H9 (cell line): Measurements from ENCODE around the gene MYO10. TPM values are rescaled to one million over a fixed set of nuclear protein-coding genes. Genes with fewer than 3 reads are reported as not detected.

Experiments
- DNase-seq: peaks from one replicate; pipeline ENCODE4 v3.0.0-alpha.2; 2017
- H2AFZ ChIP-seq: one replicate; pipeline ENCODE4 v1.6.1; 2013; ENCODE audit warnings: mild to moderate bottlenecking, low read length, control low read depth, moderate library complexity
- H2AK5ac ChIP-seq: 2 replicates; pipeline ENCODE4 v1.6.1; 2013; ENCODE audit warnings: low read length, control low read depth, mixed read lengths; ENCODE audit not compliant: insufficient read length
- H2BK120ac ChIP-seq: one replicate; pipeline ENCODE4 v1.6.1; 2013; ENCODE audit warnings: low read depth, mild to moderate bottlenecking, low read length, control low read depth, inconsistent platforms; ENCODE audit not compliant: poor library complexity, severe bottlenecking
- H2BK12ac ChIP-seq: 2 replicates; pipeline ENCODE4 v1.6.1; 2013; ENCODE audit warnings: low read length, control low read depth, mixed read lengths, low read depth; ENCODE audit not compliant: insufficient read length
- H2BK15ac ChIP-seq: 2 replicates; pipeline ENCODE4 v1.6.1; 2013; ENCODE audit warnings: low read depth, low read length, control low read depth
- H2BK20ac ChIP-seq: one replicate; pipeline ENCODE4 v1.6.1; 2013; ENCODE audit warnings: low read depth, mild to moderate bottlenecking, low read length, control low read depth, inconsistent platforms; ENCODE audit not compliant: poor library complexity, severe bottlenecking
- H2BK5ac ChIP-seq: 2 replicates; pipeline ENCODE4 v1.6.1; 2013; ENCODE audit warnings: low read length, control low read depth, mixed read lengths; ENCODE audit not compliant: insufficient read length
- H3K14ac ChIP-seq: 2 replicates; pipeline ENCODE4 v1.6.1; 2013; ENCODE audit warnings: low read length, control low read depth; ENCODE audit not compliant: insufficient read depth
- H3K18ac ChIP-seq: 2 replicates; pipeline ENCODE4 v1.6.1; 2013; ENCODE audit warnings: low read depth, mild to moderate bottlenecking, mixed read lengths, low read length, control low read depth; ENCODE audit not compliant: insufficient read length
- H3K23ac ChIP-seq: 2 replicates; pipeline ENCODE4 v1.6.1; 2013; ENCODE audit warnings: low read length, control low read depth, mixed read lengths, low read depth; ENCODE audit not compliant: insufficient read length
- H3K23me2 ChIP-seq: 2 replicates; pipeline ENCODE4 v1.6.1; 2013; ENCODE audit warnings: low read depth, mild to moderate bottlenecking, mixed read lengths, low read length, control low read depth; ENCODE audit not compliant: insufficient read length, poor library complexity, severe bottlenecking
- H3K27ac ChIP-seq: 2 replicates; pipeline ENCODE4 v1.5.1; 2013; ENCODE audit warnings: low read length, control low read depth, mixed read lengths, low read depth; ENCODE audit not compliant: insufficient read length
- H3K27me3 ChIP-seq: 2 replicates; pipeline ENCODE4 v1.6.1; 2013; ENCODE audit warnings: low read length, control low read depth, inconsistent platforms; ENCODE audit not compliant: insufficient read depth
- H3K4ac ChIP-seq: 2 replicates; pipeline ENCODE4 v1.6.1; 2013; ENCODE audit warnings: low read depth, mild to moderate bottlenecking, control low read depth, inconsistent platforms, low read length, moderate library complexity
- H3K4me1 ChIP-seq: 2 replicates; pipeline ENCODE4 v1.6.1; 2013; ENCODE audit warnings: low read length, control low read depth, inconsistent platforms; ENCODE audit not compliant: insufficient read depth
- H3K4me2 ChIP-seq: 2 replicates; pipeline ENCODE4 v1.6.1; 2013; ENCODE audit warnings: low read length, control low read depth, mixed read lengths; ENCODE audit not compliant: insufficient read length, insufficient read depth
- H3K56ac ChIP-seq: 2 replicates; pipeline ENCODE4 v1.6.1; 2013; ENCODE audit warnings: low read depth, mild to moderate bottlenecking, mixed read lengths, low read length, control low read depth; ENCODE audit not compliant: insufficient read length
- H3K79me1 ChIP-seq: 2 replicates; pipeline ENCODE4 v1.6.1; 2013; ENCODE audit warnings: low read depth, mild to moderate bottlenecking, moderate library complexity, low read length, control low read depth, inconsistent platforms; ENCODE audit not compliant: insufficient read depth, poor library complexity, severe bottlenecking
- H3K79me2 ChIP-seq: 2 replicates; pipeline ENCODE4 v1.6.1; 2013; ENCODE audit warnings: low read length, control low read depth, inconsistent platforms; ENCODE audit not compliant: insufficient read depth
- H3K9ac ChIP-seq: 2 replicates; pipeline ENCODE4 v1.6.1; 2013; ENCODE audit warnings: low read length, control low read depth, mixed read lengths; ENCODE audit not compliant: insufficient read length; ENCODE audit errors: extremely low read depth
- H3K9me3 ChIP-seq: one replicate; pipeline ENCODE4 v1.6.1; 2013; ENCODE audit warnings: low read depth, low read length, inconsistent platforms; ENCODE audit not compliant: control insufficient read depth
- H3T11ph ChIP-seq: one replicate; pipeline ENCODE4 v1.6.1; 2013; ENCODE audit warnings: mild to moderate bottlenecking, low read length, control low read depth, inconsistent platforms
- H4K20me1 ChIP-seq: one replicate; pipeline ENCODE4 v1.6.1; 2013; ENCODE audit not compliant: control insufficient read depth, insufficient read length, insufficient read depth
- H4K5ac ChIP-seq: 2 replicates; pipeline ENCODE4 v1.6.1; 2013; ENCODE audit warnings: low read depth, mild to moderate bottlenecking, mixed read lengths, low read length, control low read depth; ENCODE audit not compliant: insufficient read length
- H4K8ac ChIP-seq: replicated peaks from 2 replicates; pipeline ENCODE4 v1.6.1; 2013; ENCODE audit warnings: low read length, control low read depth, mixed read lengths, low read depth; ENCODE audit not compliant: insufficient read length
- H4K91ac ChIP-seq: 2 replicates; pipeline ENCODE4 v1.6.1; 2013; ENCODE audit warnings: low read depth, mild to moderate bottlenecking, moderate library complexity, mixed read lengths, low read length, control low read depth; ENCODE audit not compliant: insufficient read length
- H3K27ac Mint-ChIP-seq, 3 experiments: 2 replicates in 2 of 3; 3 replicates in 1 of 3; pipeline ENCODE4 v1.8.0; 2020 to 2021; ENCODE audit warnings: mixed read lengths in 3 of 3, mild to moderate bottlenecking in 1 of 3, moderate library complexity in 1 of 3
- H3K27me3 Mint-ChIP-seq: 2 replicates; pipeline ENCODE4 v1.8.0; 2021; ENCODE audit warnings: low read depth, mild to moderate bottlenecking, moderate library complexity, mixed read lengths
- H3K36me3 Mint-ChIP-seq, 3 experiments: 2 replicates in 2 of 3; 3 replicates in 1 of 3; pipeline ENCODE4 v1.8.0; 2020 to 2021; ENCODE audit warnings: low read depth in 3 of 3, mixed read lengths in 3 of 3; ENCODE audit not compliant: insufficient read depth in 1 of 3
- H3K4me1 Mint-ChIP-seq, 2 experiments: 2 replicates each; pipeline ENCODE4 v1.8.0; 2020; ENCODE audit warnings: mixed read lengths in 2 of 2
- H3K4me3 Mint-ChIP-seq, 2 experiments: 2 replicates in 1 of 2; 3 replicates in 1 of 2; pipeline ENCODE4 v1.8.0; 2020 to 2021; ENCODE audit warnings: mild to moderate bottlenecking in 2 of 2, mixed read lengths in 2 of 2, moderate library complexity in 1 of 2
- H3K9me3 Mint-ChIP-seq, 2 experiments: 2 replicates in 1 of 2; 3 replicates in 1 of 2; pipeline ENCODE4 v1.8.0; 2020; ENCODE audit warnings: mild to moderate bottlenecking in 2 of 2, mixed read lengths in 2 of 2, moderate library complexity in 1 of 2
- WGBS: extraction: QIAGEN DNeasy Blood & Tissue Kit; methylation state at CpG from one replicate; pipeline ENCODE4 v1.1.7; 2013; ENCODE audit warnings: missing lambda C conversion rate, low lambda C conversion rate, mixed read lengths; ENCODE audit not compliant: insufficient read length; ENCODE audit errors: extremely low coverage; 5-methylcytosine and 5-hydroxymethylcytosine counted together
- total RNA-seq: library from RNA; stranded (reverse); gene quantifications from 2 replicates; pipeline ENCODE4 v1.2.1, GENCODE V29; 2021
- TF ChIP-seq, protein P1 (sequence below): fragments of 200-600 bp; sonication (generic); conservative IDR thresholded peaks from 3 replicates; pipeline ENCODE4 v1.8.0; 2021; ENCODE audit warnings: antibody characterized with exemption, mild to moderate bottlenecking

The MYO10 gene
- total RNA-seq, 1 experiment from 2014 or later, result 127 TPM

DNA sequence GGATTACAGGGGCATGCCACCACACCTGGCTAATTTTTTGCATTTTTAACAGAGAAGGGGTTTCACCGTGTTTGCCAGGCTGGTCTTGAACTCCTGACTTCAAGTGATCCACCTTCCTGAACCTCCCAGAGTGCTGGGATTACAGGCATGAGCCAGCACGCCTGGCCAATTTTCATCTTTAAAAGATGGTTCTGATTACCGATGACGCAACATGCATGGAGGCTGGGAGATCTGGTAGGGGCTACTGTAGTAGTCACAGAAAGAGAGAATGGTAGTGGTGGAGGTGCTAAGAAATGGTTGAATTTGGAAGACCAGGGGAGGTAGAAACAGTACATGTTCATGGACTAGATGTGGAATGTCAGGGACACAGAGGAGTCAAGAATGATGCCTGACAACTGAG is 296.9 kb downstream of the MYO10 start:
- Histone ChIP-seq H3K79me1 (no peaks in the 10 kb centered on the region), H3K4ac (no peak overlapping the region), H3K4me2 (no peak overlapping the region), H2BK120ac (no peak overlapping the region), H2AK5ac (no peak overlapping the region), H3K23ac (no peak overlapping the region), H4K8ac (no peak overlapping the region), H3K56ac (no peak overlapping the region), H3K9ac (no peak overlapping the region), H2BK20ac (no peak overlapping the region), H3K27me3 (no peaks in the 10 kb centered on the region), H4K20me1 (peaks cover 2% of the 10 kb centered on the region), H2BK15ac (no peak overlapping the region), H4K91ac (no peak overlapping the region), H2BK12ac (no peak overlapping the region), H3K18ac (no peak overlapping the region), H4K5ac (no peak overlapping the region), H3T11ph (no peak overlapping the region), H3K23me2 (no peaks in the 10 kb centered on the region), H3K4me1 (no peaks in the 10 kb centered on the region), H3K79me2 (no peaks in the 10 kb centered on the region), H2BK5ac (no peak overlapping the region), H3K14ac (no peak overlapping the region), H2AFZ (no peak overlapping the region), H3K9me3 (no peaks in the 10 kb centered on the region), H3K27ac (no peak overlapping the region)
- no peak overlapping the region for H3K4me3 Mint-ChIP-seq
- no peak for DNase-seq
- peaks cover 10% of the 10 kb centered on the region for H3K27me3 Mint-ChIP-seq
- no peak overlapping the region for H3K27ac Mint-ChIP-seq
- peaks cover 12% of the 10 kb centered on the region in 2 experiments for H3K4me1 Mint-ChIP-seq
- peaks cover 13 to 14% of the 10 kb centered on the region in 2 experiments for H3K9me3 Mint-ChIP-seq
- TF ChIP-seq, protein P1, sequence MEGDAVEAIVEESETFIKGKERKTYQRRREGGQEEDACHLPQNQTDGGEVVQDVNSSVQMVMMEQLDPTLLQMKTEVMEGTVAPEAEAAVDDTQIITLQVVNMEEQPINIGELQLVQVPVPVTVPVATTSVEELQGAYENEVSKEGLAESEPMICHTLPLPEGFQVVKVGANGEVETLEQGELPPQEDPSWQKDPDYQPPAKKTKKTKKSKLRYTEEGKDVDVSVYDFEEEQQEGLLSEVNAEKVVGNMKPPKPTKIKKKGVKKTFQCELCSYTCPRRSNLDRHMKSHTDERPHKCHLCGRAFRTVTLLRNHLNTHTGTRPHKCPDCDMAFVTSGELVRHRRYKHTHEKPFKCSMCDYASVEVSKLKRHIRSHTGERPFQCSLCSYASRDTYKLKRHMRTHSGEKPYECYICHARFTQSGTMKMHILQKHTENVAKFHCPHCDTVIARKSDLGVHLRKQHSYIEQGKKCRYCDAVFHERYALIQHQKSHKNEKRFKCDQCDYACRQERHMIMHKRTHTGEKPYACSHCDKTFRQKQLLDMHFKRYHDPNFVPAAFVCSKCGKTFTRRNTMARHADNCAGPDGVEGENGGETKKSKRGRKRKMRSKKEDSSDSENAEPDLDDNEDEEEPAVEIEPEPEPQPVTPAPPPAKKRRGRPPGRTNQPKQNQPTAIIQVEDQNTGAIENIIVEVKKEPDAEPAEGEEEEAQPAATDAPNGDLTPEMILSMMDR, result no peak
- WGBS, result no CpG with 5 or more reads among the region's 4 CpGs
- H3K36me3 Mint-ChIP-seq, result peaks cover 4 to 7% (median 6%) of the 10 kb centered on the region in 3 experiments; a peak in 5 of 7 replicates
